IPS-15b (cell line): ENCODE results near the gene REG1B.
"Not testable (repeated sequence)": the region's sequence is repeated elsewhere in the genome, so short reads cannot be mapped to it uniquely, and the experiment has no call there.

Experiments used
- H3K27me3 ChIP-seq: one replicate; pipeline ENCODE4 v1.6.1; 2013; ENCODE audit warnings: low read length; ENCODE audit not compliant: control insufficient read depth, insufficient read depth
- H3K36me3 ChIP-seq: one replicate; pipeline ENCODE4 v1.6.1; 2013; ENCODE audit warnings: low read length; ENCODE audit not compliant: control insufficient read depth, insufficient read depth
- H3K4me1 ChIP-seq: one replicate; pipeline ENCODE4 v1.6.1; 2013; ENCODE audit warnings: mild to moderate bottlenecking, low read length; ENCODE audit not compliant: control insufficient read depth, insufficient read depth
- H3K4me3 ChIP-seq: one replicate; pipeline ENCODE4 v1.5.1; 2013; ENCODE audit warnings: low read depth, low read length
- H3K9ac ChIP-seq: one replicate; pipeline ENCODE4 v1.6.1; 2013; ENCODE audit warnings: low read depth, mild to moderate bottlenecking, low read length
- H3K9me3 ChIP-seq: one replicate; pipeline ENCODE4 v1.6.1; 2013; ENCODE audit warnings: mild to moderate bottlenecking, low read length; ENCODE audit not compliant: control insufficient read depth, insufficient read depth

Gene REG1B

GRCh38 chr2:79082987-79083386, 4.8 kb downstream of the REG1B start:
- Histone ChIP-seq H3K4me3 (no peak overlapping the region), H3K27me3 (no peaks in the 10 kb centered on the region), H3K4me1 (peaks cover 4% of the 10 kb centered on the region), H3K9me3 (no peaks in the 10 kb centered on the region), H3K36me3 (no peaks in the 10 kb centered on the region), H3K9ac (no peak overlapping the region)

GRCh38 chr2:79071078-79071477, 16.7 kb downstream of the REG1B start:
- no peak overlapping the region for H3K9ac ChIP-seq
- H3K36me3 ChIP-seq: no peaks in the 10 kb centered on the region
- H3K27me3 ChIP-seq: no peaks in the 10 kb centered on the region
- H3K9me3 ChIP-seq: no peaks in the 10 kb centered on the region
- no peak overlapping the region for H3K4me3 ChIP-seq
- H3K4me1 ChIP-seq: no peaks in the 10 kb centered on the region

GRCh38 chr2:79065201-79065600, 22.6 kb downstream of the REG1B start:
- H3K27me3 ChIP-seq: no peaks in the 10 kb centered on the region
- no peaks in the 10 kb centered on the region for H3K9me3 ChIP-seq
- H3K4me1 ChIP-seq: no peaks in the 10 kb centered on the region
- no peak overlapping the region for H3K4me3 ChIP-seq
- H3K9ac ChIP-seq: no peak overlapping the region
- H3K36me3 ChIP-seq: no peaks in the 10 kb centered on the region

GRCh38 chr2:79054769-79055168, 33.0 kb downstream of the REG1B start:
- H3K4me1 ChIP-seq, H3K9ac ChIP-seq, H3K4me3 ChIP-seq, H3K9me3 ChIP-seq, H3K27me3 ChIP-seq, H3K36me3 ChIP-seq: not testable (repeated sequence)

- not testable (repeated sequence) for H3K36me3 ChIP-seq, H3K9me3 ChIP-seq, H3K4me3 ChIP-seq, H3K4me1 ChIP-seq, H3K27me3 ChIP-seq, H3K9ac ChIP-seq
These were observed 34.3 kb downstream of the REG1B start for GRCh38 chr2:79053486-79053885.

GRCh38 chr2:79041032-79041448, 46.8 kb downstream of the REG1B start:
- H3K9ac ChIP-seq: no peak overlapping the region
- H3K9me3 ChIP-seq: no peaks in the 10 kb centered on the region
- no peaks in the 10 kb centered on the region for H3K36me3 ChIP-seq
- H3K4me3 ChIP-seq: no peak overlapping the region
- H3K4me1 ChIP-seq: no peaks in the 10 kb centered on the region
- no peaks in the 10 kb centered on the region for H3K27me3 ChIP-seq

GRCh38 chr2:79039944-79040343, 47.8 kb downstream of the REG1B start:
- Histone ChIP-seq H3K4me1 (no peaks in the 10 kb centered on the region), H3K4me3 (no peak overlapping the region), H3K9ac (no peak overlapping the region), H3K27me3 (no peaks in the 10 kb centered on the region), H3K36me3 (no peaks in the 10 kb centered on the region), H3K9me3 (no peaks in the 10 kb centered on the region)
